IPS-18a (cell line): ENCODE data around the gene TBC1D30.

Experiments
- H3K27ac ChIP-seq: one replicate; pipeline ENCODE4 v1.5.1; 2013; ENCODE audit warnings: low read length
- H3K27me3 ChIP-seq: one replicate; pipeline ENCODE4 v1.6.1; 2013; ENCODE audit warnings: mild to moderate bottlenecking, low read length; ENCODE audit not compliant: control insufficient read depth, insufficient read depth
- H3K36me3 ChIP-seq: one replicate; pipeline ENCODE4 v1.6.1; 2013; ENCODE audit warnings: low read depth, low read length; ENCODE audit not compliant: control insufficient read depth
- H3K4me1 ChIP-seq: one replicate; pipeline ENCODE4 v1.6.1; 2013; ENCODE audit warnings: low read depth, low read length; ENCODE audit not compliant: control insufficient read depth
- H3K4me3 ChIP-seq: one replicate; pipeline ENCODE4 v1.5.1; 2013; ENCODE audit warnings: low read length
- H3K9ac ChIP-seq: one replicate; pipeline ENCODE4 v1.6.1; 2013; ENCODE audit warnings: mild to moderate bottlenecking, low read length, moderate library complexity
- H3K9me3 ChIP-seq: one replicate; pipeline ENCODE4 v1.6.1; 2013; ENCODE audit warnings: low read depth, low read length; ENCODE audit not compliant: control insufficient read depth

The TBC1D30 gene

GRCh38 chr12:64877363-64878004 is 53.0 kb downstream of the TBC1D30 start:
- H3K27me3 ChIP-seq = no peaks in the 10 kb centered on the region
- no peak overlapping the region for H3K4me3 ChIP-seq
- no peaks in the 10 kb centered on the region for H3K36me3 ChIP-seq
- no peaks in the 10 kb centered on the region for H3K9me3 ChIP-seq
- H3K4me1 ChIP-seq = no peaks in the 10 kb centered on the region
- H3K9ac ChIP-seq = no peak overlapping the region
- no peak overlapping the region for H3K27ac ChIP-seq

DNA sequence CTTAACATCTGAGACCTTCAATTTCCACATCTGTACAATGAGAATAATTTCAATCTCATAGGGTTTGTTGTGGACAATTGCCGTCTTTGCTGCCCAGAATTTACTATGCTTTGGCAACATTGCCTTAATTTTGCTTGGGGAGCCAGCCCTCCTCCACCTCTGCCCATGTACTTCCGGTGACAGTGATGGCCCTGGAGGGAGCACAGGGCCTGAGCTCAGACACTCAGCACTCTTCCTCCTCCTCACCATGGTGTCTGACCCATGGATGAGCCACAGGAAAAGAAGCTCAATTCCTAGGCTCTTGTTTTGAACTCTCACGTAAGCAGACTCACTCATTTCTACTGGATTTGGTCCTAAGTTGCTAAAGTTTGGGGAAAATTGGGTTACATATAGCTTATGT is 58.2 kb downstream of the TBC1D30 start:
- Histone ChIP-seq H3K36me3 (no peaks in the 10 kb centered on the region), H3K9ac (no peak overlapping the region), H3K9me3 (no peaks in the 10 kb centered on the region), H3K27me3 (no peaks in the 10 kb centered on the region), H3K27ac (no peak overlapping the region), H3K4me1 (no peaks in the 10 kb centered on the region), H3K4me3 (no peak overlapping the region)

DNA sequence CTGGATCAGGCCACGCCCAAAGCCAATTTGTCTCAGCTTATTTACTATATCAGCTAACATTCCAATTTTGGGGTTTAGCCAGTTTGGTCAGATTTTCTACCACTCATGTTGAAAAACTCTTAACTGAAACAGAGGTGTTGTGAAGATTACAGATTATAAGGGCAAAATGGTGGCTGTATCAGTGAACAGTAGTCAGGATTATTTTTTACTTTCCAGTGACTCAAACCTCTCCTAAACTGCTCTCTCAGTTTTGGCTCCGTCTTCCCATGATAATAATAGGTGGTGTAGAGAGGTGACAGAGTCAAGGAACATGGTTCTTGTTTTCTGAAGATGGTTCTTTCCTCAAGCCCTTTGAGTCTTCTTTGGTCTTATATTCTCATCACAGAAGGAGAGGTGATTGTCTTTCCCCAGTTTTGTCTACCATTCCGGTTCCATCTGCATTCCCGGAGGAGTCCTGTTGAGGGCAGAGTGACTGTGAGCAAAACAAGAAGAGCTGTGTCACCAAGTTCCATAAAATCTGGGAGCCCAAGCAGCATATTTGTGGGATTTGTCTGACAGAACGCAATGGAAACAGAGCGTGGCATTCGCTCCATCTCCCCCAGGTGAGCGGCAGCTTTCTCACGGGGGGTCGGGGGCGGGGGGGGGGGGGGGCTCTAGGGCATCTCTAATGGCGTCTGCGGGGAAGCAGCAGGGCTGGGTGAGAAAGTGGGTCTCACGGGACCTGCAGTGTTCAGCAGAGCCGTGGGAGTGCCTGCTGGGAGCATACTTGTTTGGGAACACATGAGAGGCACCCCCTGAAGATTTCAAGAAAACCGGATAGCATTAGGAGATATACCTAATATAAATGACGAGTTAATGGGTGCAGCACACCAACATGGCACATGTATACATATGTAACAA is 59.1 kb downstream of the TBC1D30 start:
- Histone ChIP-seq H3K4me3 (no peak overlapping the region), H3K9ac (no peak overlapping the region), H3K4me1 (no peaks in the 10 kb centered on the region), H3K9me3 (no peaks in the 10 kb centered on the region), H3K27ac (no peak overlapping the region), H3K27me3 (no peaks in the 10 kb centered on the region), H3K36me3 (no peaks in the 10 kb centered on the region)

- Histone ChIP-seq H3K27ac (no peak overlapping the region), H3K36me3 (no peaks in the 10 kb centered on the region), H3K9ac (no peak overlapping the region), H3K4me1 (peaks cover 5% of the 10 kb centered on the region), H3K9me3 (no peaks in the 10 kb centered on the region), H3K27me3 (no peaks in the 10 kb centered on the region), H3K4me3 (no peak overlapping the region)
Observed at GRCh38 chr12:64884164-64884542, 59.7 kb downstream of the TBC1D30 start.

- H3K9ac ChIP-seq = no peak overlapping the region
Observed at GRCh38 chr12:64884728-64885127, 60.3 kb downstream of the TBC1D30 start.

GRCh38 chr12:64889434-64890216 is 65.2 kb downstream of the TBC1D30 start:
- Histone ChIP-seq H3K27me3 (no peaks in the 10 kb centered on the region), H3K9ac (no peak overlapping the region), H3K4me1 (peaks cover 20% of the 10 kb centered on the region), H3K9me3 (no peaks in the 10 kb centered on the region), H3K36me3 (no peaks in the 10 kb centered on the region), H3K27ac (no peak overlapping the region), H3K4me3 (no peak overlapping the region)

More at GRCh38 chr12:64884728-64885127, 60.3 kb downstream of the TBC1D30 start:
- Histone ChIP-seq H3K4me1 (peaks cover 9% of the 10 kb centered on the region), H3K4me3 (no peak overlapping the region), H3K27ac (no peak overlapping the region), H3K27me3 (no peaks in the 10 kb centered on the region), H3K36me3 (no peaks in the 10 kb centered on the region), H3K9me3 (no peaks in the 10 kb centered on the region)

DNA sequence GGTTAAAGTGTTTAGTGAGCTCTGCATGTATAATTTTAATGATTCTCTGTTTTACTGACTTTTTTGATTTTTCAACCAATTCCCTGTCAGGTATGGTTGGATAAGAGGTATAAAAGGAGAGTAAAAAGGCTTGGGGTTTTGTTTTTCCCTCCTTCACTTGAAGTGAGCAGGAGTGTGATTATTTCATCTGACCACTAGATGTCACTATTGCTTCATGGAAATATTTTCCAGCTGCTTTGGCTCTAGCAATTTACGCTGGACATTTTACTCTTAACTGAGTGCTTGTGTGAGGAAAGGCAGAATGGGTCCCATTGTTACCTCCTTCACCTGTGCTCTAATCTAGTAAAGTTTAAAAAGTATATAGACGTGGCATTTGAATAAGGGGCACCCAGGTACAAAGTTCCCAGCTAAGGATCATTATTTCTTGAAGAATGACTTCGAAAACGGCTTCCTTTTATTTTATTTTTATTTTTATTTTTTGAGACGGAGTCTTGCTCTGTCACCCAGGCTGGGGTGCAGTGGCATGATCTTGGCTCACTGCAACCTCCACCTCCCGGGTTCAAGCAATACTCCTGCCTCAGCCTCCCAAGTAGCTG is 66.5 kb downstream of the TBC1D30 start:
- Histone ChIP-seq H3K4me1 (peaks cover 20% of the 10 kb centered on the region), H3K9me3 (no peaks in the 10 kb centered on the region), H3K27ac (no peak overlapping the region), H3K4me3 (no peak overlapping the region), H3K27me3 (no peaks in the 10 kb centered on the region), H3K36me3 (no peaks in the 10 kb centered on the region), H3K9ac (no peak overlapping the region)

- Histone ChIP-seq H3K4me3 (no peak overlapping the region), H3K9me3 (no peaks in the 10 kb centered on the region), H3K27me3 (no peaks in the 10 kb centered on the region), H3K36me3 (no peaks in the 10 kb centered on the region), H3K4me1 (peaks cover 20% of the 10 kb centered on the region), H3K27ac (no peak overlapping the region), H3K9ac (no peak overlapping the region)
Observed at GRCh38 chr12:64891629-64892028, 67.2 kb downstream of the TBC1D30 start.

GRCh38 chr12:64892561-64892960 is 68.1 kb downstream of the TBC1D30 start:
- Histone ChIP-seq H3K4me1 (peaks cover 20% of the 10 kb centered on the region), H3K4me3 (no peak overlapping the region), H3K9me3 (no peaks in the 10 kb centered on the region), H3K36me3 (no peaks in the 10 kb centered on the region), H3K9ac (no peak overlapping the region), H3K27me3 (no peaks in the 10 kb centered on the region), H3K27ac (no peak overlapping the region)

DNA sequence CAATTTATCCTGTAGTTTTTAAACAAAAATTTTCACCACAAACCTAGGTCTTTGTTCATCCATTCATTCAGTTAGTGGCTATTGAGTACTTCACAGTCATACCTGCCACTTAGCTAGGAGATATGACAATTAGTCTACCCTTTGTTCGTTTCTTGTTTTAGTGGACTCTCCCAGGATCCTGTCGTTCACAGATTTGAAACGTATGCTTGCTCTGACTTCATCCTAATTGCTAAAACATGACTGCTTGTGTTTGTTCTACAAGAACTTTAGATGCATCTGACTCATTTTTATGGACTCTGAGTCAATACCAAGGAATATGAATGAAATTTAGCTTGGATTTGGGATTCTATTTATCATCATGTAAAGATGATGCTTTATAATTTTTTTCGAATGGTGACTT is 69.5 kb downstream of the TBC1D30 start:
- H3K9ac ChIP-seq = no peak overlapping the region
- H3K27ac ChIP-seq = no peak overlapping the region
- no peaks in the 10 kb centered on the region for H3K9me3 ChIP-seq
- H3K36me3 ChIP-seq = no peaks in the 10 kb centered on the region
- no peak overlapping the region for H3K4me3 ChIP-seq
- no peaks in the 10 kb centered on the region for H3K27me3 ChIP-seq
- H3K4me1 ChIP-seq = peaks cover 17% of the 10 kb centered on the region

DNA sequence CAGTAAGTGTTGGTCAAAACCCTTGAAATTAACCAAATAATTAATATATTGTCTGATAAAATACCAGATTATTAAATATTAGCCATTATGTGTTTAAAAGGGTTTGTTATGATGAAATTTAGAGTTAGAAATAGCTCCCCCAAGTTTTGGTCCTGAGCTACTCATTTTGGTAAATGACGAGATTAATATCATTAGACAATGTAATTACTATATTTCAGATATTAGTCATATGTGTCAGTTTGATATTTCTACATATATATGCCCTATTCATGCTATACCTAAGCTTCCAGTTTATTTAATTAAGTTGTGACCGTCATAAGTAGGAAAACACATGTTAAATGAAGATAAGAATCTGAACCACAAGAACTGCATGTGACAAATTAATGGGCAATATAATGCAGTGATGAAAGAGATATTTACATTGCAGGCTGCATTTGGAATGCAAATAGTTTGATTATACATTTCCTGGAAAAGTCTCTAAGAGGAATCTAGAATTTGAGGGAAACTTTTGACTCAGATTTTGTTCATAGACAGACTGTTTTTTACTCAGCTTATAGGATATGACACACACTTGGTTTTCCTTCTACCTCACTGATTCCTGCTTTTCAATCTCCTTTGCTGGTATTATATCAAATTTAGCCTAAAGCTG is 70.5 kb downstream of the TBC1D30 start:
- Histone ChIP-seq H3K36me3 (no peaks in the 10 kb centered on the region), H3K9me3 (no peaks in the 10 kb centered on the region), H3K4me3 (no peak overlapping the region), H3K4me1 (peaks cover 9% of the 10 kb centered on the region), H3K9ac (no peak overlapping the region), H3K27me3 (no peaks in the 10 kb centered on the region), H3K27ac (no peak overlapping the region)
